NCI-H1436 (cell line): ENCODE measurements around the gene TPO.
"Not testable (repeated sequence)": the region's sequence is repeated elsewhere in the genome, so short reads cannot be mapped to it uniquely, and the experiment has no call there.

Experiments used
- DNase-seq: peaks from one replicate; lab custom pipeline; 2025; lab: John Stamatoyannopoulos, UW

Gene TPO

DNA sequence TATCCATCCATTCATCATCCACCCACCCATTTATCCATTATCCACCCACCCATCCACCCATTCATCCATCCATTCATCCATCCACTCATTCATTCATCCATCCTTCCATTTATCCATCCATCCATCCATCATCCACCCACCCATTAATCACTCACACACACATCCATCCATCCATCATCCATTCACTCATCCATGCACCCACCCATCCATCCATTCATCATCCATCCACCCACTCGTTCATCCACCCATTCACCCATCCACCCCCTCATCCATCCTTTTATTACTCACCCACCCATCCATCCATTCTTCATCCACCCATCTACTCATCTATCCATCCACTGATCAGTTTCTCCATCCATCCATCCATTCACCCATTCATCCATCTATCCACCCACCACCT lies 8.1 kb upstream of the TPO start:
- no peak for DNase-seq

DNA sequence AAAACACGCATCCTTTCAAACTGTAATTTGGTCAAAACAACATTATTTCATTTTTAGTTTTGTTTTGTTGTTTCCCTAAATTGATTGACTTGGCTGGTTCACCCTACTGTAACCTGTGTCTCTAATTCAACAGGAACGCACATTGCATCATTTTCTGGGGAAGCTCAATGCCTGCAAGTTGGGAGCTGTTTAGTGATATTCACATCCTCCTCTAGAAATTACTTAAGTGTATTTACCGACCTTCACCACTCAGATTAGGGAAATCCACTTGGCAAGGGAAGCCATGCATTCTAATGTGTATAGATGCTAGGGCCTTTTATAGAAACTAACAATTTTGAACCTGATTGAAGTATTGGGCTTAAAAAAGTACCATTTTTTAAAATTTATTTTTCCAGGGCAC lies 7.3 kb upstream of the TPO start:
- DNase-seq: no peak

DNA sequence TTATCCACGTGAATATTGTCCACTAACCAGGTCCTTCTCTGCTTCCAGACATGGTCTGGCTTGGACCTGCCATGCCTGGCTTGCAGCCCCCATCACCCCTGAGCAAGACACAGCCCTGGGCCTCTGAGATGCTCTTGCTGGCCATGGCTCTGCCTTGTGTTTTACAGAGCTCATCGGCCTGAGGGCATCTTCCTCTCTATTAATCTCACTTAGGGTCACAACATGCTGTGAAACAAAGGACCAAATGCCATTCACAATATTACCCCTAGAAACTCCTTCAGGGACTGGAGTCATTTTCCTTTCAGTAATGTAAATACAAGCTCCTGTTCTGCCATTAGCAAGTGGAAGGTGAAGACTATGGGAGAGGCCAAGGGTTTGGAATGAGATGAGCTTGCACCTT lies 6.8 kb upstream of the TPO start:
- DNase-seq: no peak

DNA sequence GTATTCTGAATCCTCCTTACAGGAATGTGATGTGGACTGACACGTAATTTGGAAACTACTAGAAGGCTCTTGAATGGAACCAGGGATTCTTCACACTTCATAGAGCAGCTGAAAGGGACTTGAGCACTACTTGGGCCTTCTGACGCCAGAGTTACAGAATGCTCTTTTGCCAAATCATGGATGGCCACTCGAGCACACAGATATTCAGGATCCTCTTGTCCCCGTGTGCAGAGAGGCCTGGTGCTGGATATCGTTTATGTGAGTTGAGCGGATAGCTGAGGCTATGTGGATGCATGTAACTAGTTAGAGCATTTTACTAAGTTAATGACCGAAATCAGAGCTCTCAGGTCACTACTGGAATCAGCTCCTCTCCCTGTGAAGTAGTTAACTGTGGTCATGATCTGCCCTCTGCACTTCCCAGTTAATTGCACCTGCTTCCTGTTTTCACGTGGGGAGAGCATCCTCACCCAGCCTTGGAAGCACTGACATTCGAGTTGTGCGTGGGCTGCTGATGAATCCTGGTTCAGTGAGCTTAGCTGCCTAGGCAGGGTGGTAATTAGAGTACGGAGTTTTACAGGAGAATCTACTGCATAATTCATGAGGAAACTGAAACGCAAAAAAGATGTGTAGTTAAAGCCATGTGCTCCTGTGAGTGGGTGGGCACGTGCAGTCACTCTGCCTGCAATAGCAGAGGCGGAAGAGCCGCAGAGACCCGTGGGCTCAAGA lies 5.2 kb upstream of the TPO start:
- DNase-seq: no peak

DNA sequence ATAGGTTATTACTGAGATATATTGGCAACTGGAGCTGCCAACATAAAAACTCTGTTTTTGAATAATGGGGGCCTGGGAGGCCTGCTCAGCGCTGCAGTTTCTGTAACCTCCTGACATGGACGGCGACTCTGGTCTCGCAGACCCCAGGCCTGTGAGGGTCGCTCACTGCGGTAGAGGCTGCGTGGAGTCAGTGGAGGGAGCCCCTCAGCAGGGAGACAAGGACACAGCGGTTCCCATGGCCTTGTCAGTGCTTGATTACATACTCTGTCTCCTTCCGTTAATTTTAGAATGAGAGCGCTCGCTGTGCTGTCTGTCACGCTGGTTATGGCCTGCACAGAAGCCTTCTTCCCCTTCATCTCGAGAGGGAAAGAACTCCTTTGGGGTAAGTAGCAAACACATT lies 858 bp downstream of the TPO start:
- no peak for DNase-seq

DNA sequence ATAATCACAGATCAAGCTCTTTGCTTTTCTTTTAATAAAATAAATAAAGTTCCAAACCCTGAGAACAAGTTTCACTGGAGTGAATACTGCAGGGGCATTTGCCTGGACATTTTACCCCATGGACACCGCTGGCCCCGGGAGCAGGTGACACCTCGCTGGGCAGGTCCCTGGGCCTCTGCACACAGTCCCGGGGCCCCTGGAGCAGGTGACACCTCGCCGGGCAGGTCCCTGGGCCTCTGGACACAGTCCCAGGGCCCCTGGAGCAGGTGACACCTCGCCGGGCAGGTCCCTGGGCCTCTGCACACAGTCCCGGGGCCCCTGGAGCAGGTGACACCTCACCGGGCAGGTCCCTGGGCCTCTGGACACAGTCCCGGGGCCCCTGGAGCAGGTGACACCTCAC lies 1.6 kb downstream of the TPO start:
- not testable (repeated sequence) for DNase-seq

DNA sequence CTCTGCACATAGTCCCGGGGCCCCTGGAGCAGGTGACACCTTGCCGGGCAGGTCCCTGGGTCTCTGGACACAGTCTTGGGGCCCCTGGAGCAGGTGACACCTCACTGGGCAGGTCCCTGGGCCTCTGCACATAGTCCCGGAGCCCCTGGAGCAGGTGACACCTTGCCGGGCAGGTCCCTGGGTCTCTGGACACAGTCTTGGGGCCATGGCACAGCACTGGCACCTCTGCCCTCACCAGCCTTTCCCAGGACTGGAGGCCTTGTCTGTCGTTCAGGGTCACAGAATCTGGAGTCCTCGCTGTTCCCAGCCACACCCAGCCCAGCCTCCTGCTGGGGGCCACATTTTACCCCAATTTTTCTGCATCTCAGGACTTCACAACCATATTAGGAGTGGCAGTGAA lies 2.2 kb downstream of the TPO start:
- no peak for DNase-seq

DNA sequence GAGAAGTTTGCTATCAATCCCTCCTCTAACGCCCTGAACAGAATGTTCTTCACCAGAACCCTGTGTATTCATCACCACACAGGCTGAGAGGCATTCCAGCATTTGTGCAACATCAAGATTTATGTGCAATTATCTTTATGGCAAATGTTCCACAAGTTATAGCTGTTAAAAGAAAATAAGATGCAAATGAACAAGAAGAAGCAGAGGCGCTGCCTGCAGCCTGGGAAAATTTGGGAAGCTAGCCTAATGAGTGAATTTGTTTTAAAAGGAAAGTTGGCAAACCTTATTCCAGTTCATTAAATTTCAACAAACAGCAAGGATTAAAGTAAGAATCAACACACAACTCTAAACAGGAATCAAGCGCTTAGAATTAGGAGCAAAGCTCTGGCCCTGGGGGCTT lies 5.3 kb downstream of the TPO start:
- no peak for DNase-seq

DNA sequence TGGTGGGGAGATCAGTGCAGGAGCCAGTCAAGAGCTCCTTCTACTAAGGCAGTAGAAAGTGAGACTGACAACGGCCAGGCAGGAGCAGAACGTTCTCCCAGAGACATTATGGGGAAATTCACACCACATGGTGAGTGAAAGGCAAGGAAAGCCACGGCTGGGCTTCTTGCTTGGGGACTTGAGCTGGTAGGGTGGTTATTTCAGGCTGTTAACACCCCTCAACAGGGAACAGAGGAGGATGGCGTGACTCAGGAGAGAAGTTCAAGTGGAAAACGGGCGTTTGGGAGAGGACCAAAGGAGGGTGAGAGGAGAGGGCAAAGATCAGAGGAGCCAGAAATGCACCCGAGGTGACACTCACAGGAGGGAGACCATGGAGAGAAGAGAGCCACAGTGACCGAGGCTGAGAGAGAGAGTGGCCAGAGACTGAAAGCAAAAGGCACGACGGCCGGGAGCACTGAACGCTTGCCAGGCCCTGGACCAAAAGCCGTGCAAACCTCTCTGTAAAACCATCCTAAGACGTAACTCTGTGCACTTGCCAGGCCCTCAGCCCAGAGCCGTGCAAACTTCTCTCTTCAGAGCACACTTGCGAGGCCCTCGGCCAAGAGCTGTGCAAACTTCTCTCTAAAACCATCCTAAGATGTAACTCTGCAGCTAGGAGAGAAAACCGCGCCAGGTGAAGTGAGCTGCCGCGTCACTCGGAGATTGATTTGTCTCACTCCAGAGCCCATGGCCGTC lies 7.7 kb downstream of the TPO start:
- no peak for DNase-seq

DNA sequence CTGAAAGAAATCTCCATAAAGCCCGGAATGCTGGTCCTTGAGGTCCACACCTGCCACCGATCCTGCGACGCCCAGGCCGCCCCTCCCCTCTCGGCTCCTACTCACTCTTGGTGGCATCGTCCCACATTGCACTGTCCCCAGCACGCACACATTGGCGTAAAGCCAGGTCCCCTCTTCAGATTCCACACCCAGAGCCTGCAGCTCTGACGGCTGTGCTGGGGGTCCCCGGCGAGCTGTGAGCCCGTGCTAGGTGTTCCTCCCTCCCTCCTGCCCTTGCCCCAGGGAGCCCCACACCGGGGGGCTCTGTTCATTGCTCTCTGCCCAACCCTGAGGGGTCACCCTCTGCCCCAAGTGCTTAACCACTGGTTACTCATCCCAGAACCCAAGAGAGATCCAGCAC lies 8.5 kb downstream of the TPO start:
- no peak for DNase-seq

DNA sequence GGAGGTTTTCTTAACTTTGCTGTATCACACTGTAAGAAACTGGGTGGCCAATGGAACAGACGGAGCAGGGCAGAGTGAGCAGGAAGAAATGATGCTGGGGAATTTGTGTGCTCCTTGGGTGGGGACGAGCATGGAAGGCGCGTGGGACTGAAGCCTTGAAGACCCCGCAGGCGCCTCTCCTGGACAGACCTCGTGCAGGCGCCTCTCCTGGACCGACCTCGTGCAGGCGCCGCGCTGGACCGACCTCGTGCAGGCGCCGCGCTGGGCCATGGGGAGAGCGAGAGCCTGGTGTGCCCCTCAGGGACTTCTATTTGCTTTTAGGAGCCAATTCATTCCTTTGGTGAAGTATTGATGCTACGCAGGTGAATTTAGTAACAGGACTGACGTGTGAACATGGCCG lies 8.9 kb downstream of the TPO start:
- no peak for DNase-seq

DNA sequence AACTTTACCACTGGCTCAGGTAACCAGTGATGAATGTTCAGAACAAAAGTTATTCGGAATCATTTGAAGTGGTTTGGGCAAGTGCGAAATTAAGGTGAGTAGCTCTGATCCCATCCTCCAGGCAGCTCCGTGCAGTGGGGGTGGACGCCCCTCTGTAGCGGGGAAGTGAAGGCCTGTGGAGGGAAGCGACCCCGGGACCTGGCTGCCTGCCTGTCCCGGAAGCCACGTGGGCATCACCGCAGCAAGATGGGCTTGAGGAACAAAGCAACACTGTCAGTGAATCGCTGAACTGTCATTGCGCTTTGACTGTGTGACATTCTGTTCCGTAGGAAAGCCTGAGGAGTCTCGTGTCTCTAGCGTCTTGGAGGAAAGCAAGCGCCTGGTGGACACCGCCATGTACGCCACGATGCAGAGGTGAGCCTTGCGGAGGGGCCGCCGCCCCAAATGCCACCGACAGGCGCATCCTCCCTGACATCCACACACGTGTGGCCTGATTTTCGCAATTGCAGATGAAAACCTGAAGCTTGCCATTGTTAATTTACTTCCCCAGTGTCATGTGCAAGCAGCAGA lies 9.5 kb downstream of the TPO start:
- DNase-seq: no peak

DNA sequence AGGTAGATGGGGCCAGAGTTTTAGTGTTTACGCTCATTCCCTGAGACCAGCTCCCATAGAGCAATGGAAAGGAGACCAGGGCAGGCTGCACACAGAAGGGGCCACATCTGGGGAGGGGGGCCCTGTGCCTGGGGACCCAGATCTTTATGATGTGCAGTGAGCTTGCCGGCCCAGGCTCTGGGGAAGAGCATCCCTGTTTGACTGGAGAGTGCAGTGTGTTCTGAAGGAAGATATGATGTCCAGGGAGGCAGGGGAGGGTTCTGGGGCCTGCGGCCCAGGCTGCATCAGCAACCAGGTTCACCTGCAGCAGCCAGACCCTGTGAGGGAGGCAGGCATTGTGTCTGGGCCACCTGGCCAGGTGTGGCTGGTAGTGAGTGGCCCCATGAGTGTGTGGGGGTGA lies 13.8 kb downstream of the TPO start:
- no peak for DNase-seq

DNA sequence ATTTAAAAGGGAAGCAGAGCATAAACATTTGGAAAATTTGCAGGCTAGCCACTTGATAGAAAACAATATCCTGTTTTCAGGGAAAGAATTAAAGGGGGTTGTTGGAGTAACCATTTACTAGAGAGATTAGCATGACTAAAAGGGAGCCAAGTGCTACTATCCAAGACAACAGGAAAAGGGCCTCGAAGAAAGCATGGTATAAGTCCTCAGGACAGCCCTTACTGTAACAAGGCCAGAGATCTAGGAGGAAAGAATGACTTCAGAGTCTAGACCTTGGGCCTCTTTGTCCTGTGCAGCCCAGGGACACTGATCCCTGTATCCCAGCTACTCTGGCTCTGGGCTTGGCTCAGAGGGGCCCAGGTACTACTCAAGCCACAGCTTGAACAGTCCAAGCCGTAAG lies 16.6 kb downstream of the TPO start:
- DNase-seq: no peak

DNA sequence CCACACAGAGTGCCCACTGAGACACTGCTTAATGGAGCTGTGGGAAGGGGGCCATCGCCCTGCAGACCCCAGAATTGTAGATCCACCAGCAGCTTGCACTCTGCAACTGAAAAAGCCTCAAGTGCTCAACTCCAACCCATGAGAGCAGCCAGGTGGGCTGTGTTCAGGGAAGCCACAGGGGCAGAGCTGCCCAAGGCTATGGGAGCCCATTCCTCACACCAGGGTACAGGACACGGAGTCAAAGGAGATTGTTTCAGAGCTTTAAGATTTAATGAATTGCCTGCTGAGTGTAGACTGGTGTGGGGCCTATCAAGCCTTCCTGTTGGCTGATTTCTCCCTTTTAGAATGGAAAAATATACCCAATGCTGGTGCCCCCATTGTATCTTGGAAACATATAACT lies 17.2 kb downstream of the TPO start:
- DNase-seq: no peak

DNA sequence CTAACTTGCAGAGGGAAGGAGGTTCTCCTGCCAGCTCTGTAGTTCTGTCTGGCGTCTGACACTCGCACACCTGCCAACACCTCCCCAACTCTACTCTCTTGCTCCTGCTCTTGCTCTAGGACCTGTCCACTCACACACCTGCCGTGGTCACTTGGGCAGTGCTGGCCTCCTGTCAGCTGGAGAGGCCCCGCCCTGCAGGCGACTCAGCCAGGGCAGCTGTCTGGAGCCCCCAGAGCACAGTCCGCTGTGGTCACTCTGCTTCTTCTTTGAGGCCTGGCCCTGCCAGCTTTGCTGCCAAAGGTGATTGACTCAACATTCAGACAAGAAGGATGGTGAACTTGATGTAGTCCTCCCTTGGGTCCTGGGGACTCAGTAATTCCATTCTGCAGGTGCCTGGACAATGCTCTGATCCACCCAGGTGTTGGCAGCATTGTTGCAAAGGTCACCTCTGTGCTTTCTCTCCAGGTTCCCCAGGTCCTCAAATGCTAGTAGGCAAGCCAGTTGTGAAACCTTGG lies 18.7 kb downstream of the TPO start:
- no peak for DNase-seq

DNA sequence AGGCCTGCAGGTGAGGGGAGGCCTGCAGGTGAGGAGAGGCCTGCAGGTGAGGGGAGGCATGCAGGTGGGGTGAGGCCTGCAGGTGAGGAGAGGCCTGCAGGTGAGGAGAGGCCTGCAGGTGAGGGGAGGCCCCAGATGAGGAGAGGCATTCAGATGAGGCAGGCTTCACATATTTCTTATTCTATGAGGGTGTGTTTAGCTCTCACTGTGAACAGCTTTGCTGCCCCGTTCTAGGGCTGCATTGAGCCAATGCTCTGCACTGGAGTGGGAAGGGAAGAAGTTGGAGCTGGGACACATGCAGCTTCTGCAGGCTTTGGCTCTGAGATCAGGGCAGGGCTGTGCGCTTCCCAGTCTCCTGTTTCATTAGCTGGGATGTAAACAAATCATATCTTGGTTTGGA lies 19.5 kb downstream of the TPO start:
- no peak for DNase-seq

DNA sequence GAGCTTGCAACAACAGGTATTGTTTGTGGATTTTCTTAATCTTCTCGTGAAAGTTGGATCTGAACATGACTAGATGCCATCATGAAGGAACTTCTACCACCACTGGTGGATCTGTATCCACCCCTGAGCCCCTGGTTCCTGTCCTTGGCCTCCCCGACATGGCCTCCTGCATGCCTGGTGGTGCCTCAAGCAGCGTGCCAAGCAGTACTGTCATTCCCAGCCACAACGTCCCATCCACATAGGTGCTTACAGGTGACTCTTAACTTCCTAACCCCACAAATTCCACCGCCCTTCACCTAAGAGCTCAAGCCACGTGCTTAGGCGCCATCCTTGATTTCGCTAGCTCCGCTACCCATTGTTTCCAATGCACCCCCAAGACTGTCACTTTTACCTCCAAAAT lies 23.1 kb downstream of the TPO start:
- DNase-seq: no peak

DNA sequence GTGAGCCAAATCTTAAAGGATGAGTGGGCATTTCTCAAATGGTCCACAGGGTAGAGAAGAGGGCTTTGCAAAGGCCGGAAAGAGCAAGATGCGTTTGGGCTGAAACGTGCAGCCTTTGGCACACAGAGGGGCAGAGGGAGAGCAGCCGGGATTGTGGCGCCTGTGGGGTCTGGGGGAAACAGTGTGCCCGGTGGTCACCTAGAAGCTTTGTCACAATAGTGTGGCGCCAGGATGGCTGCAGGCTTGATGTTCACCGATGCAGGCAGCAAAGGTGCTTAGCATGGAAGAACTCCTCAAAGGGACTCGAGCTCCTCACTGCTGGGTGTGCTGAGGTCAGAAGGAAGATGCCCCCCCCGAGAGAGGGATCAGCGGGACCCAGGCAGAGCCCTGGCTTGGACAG lies 23.8 kb downstream of the TPO start:
- no peak for DNase-seq

DNA sequence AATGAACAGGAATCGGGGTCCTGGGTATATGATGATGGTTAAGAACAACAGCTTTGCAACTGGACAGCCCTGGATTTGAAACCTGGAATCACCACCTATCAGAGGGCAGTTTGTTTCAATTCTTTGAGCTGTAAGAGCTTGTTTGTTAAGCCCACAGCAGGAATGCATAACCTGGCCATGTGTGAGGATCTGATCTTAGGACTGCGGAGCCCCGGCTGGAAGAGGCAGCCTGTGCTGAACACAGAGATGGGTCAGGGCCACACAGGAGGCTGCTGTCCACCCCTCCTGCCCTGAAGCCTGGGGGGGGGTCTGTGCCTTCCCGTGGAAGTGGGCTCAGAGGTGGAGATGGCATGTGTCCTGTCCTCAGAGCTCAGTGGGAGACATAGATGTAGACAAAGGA lies 24.3 kb downstream of the TPO start:
- no peak for DNase-seq

DNA sequence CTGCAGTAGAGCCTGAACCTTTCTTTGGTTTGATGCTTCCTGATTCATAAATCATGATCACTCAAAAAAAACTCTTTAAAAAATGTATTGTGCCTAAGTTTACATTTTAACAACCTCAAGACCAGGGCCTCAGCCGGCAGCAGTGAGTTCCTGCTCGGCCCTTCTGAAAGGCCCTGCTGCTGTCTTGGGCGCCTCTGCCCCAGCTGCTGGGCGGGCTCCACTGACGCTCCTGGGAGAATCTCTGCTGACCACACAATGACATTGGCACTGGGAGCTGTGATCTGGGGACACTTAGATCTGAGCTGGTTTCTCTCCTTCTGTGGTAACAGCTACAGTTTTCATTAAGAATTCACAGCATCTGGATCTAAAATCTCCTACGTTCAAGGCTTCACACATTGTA lies 25.7 kb downstream of the TPO start:
- no peak for DNase-seq

DNA sequence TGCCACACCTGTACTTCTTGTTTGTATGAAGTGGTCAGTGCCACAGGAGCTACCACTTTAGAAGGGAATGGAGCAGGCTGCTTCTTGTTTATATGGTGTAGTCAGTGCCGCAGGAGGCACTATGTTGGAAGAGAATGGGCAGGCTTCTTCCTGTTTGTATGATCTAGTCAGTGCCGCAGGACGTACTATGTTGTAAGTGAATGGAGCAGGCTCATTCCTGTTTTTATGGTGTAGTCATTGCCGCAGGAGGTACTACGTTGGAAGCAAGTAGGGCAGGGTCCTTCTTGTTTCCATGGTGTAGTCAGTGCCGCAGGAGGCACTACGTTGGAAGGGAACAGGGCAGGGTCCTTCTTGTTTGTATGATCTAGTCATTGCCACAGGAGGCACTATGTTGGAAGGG lies 27.3 kb downstream of the TPO start:
- DNase-seq: no peak

DNA sequence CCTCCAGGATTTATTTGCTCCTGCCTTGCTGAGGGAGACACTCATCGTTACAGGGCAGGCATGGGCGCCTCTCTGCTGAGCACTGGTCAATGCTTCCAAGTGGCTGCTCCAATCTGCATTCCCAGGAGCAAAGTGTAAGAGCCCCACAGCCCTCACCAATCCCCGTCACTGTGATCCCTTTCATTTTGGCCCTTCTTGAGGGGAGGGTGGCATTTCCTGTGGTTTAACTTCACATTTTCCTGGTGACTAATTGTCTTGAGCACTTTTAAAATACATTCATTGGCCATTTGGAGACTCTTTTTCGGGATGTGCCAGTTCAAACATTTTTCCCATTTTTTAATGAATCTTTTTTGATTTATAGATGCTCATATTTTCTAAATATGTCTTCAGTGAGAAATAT lies 33.0 kb downstream of the TPO start:
- DNase-seq: no peak

DNA sequence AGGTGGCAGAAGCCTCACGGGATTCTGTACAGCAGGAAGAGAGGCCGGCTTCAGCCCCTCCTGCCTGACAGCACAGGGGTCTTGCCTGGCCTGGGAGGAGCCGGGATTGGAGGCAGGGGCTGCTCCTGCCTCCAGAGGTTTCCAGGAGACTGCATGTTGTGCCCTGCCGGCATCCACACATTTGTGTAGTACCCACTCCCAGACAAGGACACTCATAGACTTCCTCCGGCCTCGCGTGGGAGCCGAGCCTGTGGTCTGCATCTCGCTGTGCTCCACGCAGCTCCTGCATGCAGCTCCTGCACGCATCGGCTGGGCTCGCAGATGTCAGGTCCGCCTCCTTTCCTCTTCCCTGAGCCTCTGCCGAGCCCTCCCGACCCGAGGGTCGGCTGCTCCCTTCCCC lies 34.7 kb downstream of the TPO start:
- DNase-seq: no peak
